Measurements from ENCODE around the gene ALOX5.

- no peak for TF ChIP-seq CTCF (conservative IDR thresholded peaks at IDR 0.05; ENCODE audit: low read depth, low read length)
- TF ChIP-seq RFX5 (IDR thresholded peaks at IDR 0.05; ENCODE audit: low read depth, low read length): no peak
- no peak for TF ChIP-seq MXI1 (IDR thresholded peaks at IDR 0.05; ENCODE audit: borderline replicate concordance, low read depth, low read length)
- TF ChIP-seq SMC3 (IDR thresholded peaks at IDR 0.05; ENCODE audit: low read depth, low read length): no peak
- no peak for TF ChIP-seq POLR2A (IDR thresholded peaks at IDR 0.05; ENCODE audit: low read depth, low read length)
- no peak for TF ChIP-seq CEBPB (IDR thresholded peaks at IDR 0.05; ENCODE audit: low read depth, low read length)
- TF ChIP-seq ELK1 (IDR thresholded peaks at IDR 0.05; ENCODE audit: borderline replicate concordance, low read depth, low read length): no peak
- TF ChIP-seq MAZ (IDR thresholded peaks at IDR 0.05; ENCODE audit: borderline replicate concordance, low read depth, low read length): no peak
- no peak for TF ChIP-seq RAD21 (IDR thresholded peaks at IDR 0.05; ENCODE audit: low read length)
- no peak for TF ChIP-seq USF2 (IDR thresholded peaks at IDR 0.05; ENCODE audit: low read depth, low read length)
- TF ChIP-seq BHLHE40 (IDR thresholded peaks at IDR 0.05; ENCODE audit: low read depth, low read length): no peak
- TF ChIP-seq CHD1 (IDR thresholded peaks at IDR 0.05; ENCODE audit: low read depth, low read length): no peak
These were observed 3.8 kb downstream of the ALOX5 start for GRCh38 chr10:45377858-45378257.

Data from IMR-90 (cell line).